Ramos (cell line): ENCODE measurements around the gene PTS.

Experiments used
- in situ Hi-C: fragments of 300-500 bp; cut with MboI; formaldehyde crosslinking; loops from one replicate; pipeline ENCODE4 v1.14.3; 2022; ENCODE audit warnings: low sequenced_read_pairs; ENCODE audit not compliant: unreplicated experiment

Gene PTS

DNA sequence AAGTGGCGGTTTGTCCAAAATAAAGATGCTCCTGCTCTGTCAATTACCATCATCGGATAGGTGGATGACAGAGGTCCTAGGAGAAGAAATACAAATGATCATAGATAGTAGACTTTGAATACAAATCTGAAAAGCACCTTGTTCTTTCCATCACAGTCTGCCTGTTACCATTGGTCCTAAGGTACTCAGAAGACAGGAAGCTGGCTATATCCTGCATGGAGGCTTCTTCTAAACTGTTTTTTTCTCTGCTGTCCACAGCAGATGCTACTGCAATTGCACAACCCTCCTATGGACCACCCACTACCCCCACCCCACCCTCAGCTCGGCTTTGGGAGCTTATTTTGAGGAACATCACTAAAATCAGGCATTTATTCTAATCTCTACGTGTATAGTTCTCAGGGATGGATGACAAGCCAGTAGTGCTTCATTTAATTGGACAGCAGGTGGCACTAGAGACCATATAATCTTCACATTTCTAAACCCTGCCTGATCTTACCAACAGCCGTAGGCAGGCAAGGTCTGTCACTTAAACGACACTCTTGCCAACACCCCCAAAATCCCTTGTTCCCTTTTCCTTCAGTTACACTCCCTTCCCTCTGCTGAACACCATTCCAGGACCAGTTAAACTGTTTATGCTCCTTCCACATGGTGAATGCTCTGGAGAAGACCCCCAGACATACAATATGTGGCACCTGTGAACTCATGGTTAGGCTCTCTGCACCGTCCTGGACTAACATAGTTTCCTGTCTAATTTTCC lies 6.6 kb upstream of the PTS start:
- in situ Hi-C loops, result loop anchor here (5.0 to 25.0 kb wide), 3 partner anchors 63 to 1068 kb away; no protein-coding TSS in a partner anchor

DNA sequence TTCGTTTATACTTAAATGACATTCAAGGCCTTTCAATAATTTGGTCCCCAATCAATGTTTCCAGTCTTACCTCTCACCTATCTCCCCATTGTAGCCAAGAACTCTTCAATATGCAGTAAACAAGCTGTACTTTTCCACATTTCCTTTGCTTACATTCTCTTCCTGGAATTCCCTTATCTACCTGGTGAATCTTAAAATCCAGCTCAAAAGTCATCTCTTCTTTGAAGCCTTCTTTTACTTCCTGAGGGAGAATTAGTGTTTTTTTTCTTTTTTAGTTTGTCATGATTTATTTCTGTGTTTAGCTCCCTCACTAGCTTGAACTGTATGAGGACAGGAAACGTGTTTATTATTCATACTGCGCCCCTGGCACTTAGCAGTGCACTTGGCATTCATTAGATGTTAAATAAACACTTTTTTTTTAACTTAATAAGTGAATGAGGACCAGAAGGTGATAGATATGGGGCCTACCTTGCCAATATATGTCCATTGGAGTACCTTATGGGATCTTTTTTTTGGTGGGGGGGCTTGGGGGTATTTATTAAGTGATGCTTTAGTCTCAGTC lies 4.9 kb upstream of the PTS start:
- in situ Hi-C loops, result loop anchor here (5.0 to 25.0 kb wide), 3 partner anchors 61 to 1066 kb away; no protein-coding TSS in a partner anchor

DNA sequence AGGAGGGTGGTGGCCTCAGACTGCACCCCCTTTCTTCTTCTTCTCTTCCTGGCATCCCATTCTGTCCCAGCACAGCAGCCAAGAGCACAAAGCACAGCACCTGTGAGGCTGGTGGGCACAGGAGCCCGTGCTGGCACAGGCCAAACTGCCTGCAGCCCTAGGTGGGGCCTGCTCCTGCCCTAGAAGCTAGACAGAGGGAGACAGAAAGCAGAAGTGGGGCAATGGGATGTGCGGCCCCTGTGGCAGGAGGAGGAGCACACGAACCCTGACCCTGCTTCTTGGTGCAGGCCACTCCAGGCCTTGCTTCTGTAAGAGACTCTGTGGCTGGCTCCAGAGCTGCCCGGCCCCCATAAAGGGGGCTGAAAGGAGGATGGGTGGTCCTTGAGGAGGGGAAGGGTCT lies 3.9 kb upstream of the PTS start:
- in situ Hi-C loops, result loop anchor here (5.0 to 25.0 kb wide), 3 partner anchors 60 to 1065 kb away; no protein-coding TSS in a partner anchor

DNA sequence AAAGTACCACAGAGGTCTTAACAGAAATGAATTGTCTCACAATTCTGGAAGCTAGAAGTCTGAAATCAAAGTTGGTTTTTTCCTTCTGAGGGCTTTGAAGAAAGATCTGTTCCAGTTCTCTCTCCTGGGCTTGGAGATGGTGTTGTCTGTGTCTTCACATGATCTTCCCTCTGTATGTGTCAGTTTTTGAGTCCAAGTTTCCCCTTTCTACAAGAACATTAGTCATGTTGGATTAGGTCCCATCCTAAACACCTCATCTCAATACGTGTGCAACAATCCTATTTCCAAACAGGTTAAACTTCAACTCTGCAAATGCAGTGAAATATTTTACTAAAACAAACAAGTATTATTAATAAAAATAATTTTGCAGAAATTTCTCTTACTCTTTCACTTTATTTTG lies 3.1 kb upstream of the PTS start:
- in situ Hi-C loops, result loop anchor here (5.0 to 25.0 kb wide), 3 partner anchors 59 to 1064 kb away; no protein-coding TSS in a partner anchor

DNA sequence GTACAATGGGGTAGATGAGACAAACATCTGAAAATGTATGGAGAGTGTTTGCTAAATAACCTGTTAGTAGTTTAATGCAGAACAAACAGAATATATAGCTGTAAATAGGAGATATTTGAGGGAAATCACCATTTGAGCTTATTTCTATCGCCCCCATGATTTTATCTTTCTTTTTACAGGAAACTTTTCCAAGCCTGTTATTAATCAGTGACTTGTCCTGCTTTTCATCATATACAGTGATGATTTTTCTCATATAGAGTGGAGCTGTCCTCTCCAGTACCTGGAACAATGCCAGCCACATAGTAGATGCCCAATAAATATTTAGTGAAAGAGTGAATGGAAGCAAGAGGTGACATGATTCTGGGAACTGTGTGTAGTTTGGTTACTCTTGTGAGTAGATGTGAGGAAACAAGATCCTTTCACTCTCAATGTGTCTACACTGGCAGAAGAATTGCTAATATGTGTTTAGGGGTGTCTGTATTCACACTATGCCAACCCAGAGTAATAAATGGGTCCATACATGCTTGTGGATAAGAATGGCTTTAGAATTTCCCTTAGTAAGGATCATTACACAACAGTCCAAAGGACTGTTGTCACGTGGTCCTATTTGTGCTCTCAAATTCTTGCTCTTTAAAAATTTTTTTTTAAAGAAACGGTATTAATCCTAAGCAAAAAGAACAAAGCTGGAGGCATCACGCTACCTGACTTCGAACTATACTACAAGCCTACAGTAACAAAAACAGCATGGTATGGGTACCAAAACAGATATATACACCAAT lies 2.3 kb upstream of the PTS start:
- in situ Hi-C loops, result loop anchor here (5.0 to 25.0 kb wide), 3 partner anchors 58 to 1063 kb away; no protein-coding TSS in a partner anchor

DNA sequence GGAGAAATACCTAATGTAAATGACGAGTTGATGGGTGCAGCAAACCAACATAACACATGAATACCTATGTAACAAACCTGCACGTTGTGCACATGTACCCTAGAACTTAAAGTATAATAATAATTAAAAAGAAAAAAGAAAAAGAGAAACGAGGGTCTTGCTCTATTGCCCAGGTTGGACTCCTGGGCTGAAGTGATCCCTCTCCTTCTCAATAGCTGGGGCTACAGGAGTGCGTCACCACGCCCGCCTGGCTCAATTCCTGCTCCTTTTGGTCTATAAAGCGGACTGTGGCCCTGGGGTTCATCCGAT lies 521 bp upstream of the PTS start:
- in situ Hi-C loops, result no loop called here

DNA sequence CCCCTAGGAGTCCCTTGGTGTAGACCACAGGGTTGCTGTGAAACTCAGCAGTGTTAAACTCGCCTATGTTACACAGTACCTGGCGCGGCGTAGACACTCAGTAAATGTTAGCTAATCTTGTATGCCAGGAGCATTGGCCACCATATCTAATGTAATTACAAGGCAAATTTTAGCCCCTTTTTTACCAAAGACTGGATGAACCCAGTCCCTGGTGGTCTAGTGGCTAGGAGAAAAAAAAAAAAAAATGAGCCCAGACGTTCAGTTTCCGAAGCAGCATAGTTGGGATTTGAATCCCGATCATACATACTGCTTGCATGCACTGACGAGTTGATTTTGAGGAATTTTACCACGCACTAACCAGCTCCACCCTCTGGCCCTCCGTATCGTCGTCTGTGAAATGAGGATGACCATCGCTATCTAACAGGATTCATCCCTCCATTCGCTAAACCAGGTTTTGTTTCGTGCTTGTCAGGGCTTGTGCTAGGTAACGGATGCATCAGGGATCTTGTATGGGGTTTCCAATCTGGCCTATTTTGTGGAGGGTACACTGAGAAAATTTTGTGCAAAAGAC lies 688 bp downstream of the PTS start:
- in situ Hi-C loops, result no loop called here

DNA sequence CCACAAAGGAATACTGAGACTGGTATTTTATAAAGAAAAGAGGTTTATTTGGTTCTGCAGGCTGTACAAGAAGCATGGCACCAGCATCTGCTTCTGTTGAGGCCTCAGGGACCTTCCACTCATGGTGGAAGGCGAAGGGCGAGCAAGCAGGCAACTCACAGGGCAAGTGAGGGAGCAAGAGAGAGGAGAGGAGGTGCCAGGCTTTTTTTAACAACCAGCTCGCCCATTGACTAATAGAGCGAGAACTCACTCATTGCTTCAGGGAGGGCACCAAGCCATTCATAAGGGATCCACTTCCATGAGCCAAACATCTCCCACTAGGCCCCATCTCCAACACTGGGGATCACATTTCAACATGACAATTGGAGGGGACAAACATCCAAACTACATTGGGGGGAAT lies 1.2 kb downstream of the PTS start:
- in situ Hi-C loops, result no loop called here

DNA sequence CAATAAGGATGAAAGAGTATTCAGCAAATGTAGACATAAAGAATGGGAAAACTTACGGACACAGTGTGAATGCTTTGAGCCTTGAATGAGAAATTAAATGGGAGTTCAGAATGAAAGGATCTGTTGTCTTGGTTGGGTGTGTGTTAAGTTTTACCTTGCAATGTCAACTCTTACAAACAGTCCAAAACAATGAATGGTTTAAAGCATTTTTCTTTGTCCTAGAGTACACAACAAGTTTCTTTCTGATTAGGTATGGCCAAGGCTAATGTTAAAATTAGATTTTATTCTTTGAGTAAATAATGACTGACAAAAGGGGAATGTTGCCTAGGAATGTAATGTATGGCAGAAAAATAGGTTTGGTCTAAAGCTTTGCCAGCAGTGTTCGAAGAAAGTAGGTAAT lies 2.5 kb downstream of the PTS start:
- in situ Hi-C loops, result no loop called here

DNA sequence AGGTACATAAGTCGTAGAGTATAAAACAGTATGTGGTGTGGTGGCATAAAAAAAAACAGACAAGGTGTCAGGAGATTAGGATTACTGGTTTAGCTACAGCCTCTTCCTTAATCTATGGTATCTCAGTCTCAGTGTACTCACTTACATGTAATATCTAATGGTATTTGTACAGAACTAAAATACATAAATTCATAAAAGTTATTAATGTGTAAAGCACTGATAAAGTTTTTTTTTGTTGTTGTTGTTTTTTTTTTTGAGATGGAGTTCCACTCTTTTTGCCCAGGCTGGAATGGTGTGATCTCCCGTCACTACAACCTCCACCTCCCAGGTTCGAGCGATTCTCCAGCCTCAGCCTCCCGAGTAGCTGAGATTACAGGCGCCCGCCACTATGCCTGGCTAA lies 2.9 kb downstream of the PTS start:
- in situ Hi-C loops, result no loop called here

DNA sequence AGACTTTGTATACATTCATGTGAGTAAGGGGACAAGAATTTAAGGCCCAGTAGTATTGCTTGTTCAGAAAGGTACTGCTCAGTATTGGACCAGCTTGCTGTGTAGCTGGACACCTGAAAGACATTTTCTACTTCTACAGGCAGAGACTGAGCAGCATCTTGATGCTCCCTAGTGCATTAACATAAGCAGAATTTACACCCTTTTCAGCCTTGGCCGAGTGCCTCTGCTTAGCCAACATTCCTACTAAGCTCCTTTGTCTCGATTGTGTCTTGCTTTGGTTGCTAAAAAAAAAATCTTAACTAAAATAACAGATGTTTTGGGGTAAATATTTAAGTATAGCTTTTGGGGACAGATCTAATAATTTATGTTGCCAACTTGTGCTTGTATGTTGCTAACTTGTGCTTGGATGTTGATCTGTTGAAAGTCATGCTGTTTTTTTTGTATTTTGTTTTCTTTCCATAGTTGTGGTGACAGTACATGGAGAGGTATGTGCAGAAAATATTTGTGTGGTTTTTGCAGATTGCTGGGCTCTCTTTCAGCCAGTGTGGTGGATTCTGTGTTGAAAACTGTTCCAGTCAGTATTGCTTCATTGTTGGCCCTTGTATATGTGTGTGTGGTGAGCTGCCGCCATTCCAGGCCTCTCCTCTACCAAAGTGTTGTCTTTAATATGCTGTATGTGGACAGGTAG lies 3.7 kb downstream of the PTS start:
- in situ Hi-C loops, result no loop called here

DNA sequence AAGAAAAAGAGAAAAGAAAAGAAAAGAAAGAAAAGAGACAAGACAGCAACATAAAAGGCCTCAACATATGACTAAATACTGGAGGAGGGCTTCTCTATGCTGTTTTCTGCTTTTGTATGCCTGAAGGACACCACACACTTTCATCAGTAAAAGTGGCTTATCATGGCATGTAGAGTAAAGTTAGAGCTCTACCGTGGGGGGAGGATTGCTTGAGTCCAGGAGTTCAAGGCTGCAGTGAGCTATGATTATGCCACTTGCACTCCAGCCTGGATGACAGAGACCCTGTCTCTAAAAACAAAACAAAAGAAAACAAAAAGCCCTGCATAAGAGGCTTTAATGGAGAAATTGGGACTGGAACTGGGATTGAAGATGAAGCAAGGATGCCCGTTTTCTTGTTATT lies 5.7 kb downstream of the PTS start:
- in situ Hi-C loops, result no loop called here

DNA sequence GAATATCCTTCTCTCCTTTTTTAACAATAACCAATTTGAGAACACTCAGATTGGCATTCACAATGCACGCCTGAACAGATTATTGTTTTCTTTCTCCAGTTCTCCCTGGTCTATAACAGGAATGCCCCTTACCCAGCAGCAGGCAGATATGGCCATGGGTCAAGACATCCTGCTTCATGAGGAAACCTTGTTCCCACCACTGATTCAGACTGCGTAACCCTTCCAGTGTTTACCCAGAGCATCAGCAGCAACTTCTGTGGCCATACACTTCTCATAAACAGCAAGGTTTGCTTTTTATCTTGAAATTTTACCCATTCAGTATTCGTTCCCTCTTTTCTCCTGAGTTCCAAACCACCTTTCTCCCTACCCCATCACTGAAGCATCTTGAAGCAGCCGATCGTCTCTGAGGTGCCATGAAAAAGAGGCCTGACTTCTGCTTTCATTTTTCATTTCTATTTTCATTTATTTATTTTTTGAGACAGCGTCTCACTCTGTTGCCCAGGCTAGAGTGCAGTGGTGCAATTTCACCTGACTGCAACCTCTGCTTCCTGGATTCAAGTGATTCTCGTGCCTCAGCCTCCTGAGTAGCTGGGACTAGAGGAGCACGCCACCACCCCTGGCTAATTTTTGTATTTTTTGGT lies 9.6 kb downstream of the PTS start:
- in situ Hi-C loops, result no loop called here

DNA sequence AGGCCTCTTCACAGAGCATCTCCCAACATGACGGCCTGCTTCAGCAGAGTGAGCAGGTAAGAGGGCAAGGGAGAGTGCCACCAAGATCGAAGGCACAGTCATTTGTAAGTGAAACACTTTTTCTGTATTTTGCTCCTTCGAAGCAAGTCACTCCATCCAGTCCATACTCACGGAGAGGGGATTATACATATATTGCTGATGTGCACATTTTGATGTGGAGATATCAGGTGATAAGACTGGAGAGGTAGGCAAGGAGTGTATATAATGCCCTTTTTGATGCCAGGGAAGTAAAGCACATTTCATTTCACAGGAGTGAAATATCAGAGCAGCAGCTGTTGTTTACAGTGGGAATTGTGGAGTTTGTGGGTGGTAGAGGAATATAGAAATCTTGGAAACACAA lies 11.2 kb downstream of the PTS start:
- in situ Hi-C loops, result no loop called here

DNA sequence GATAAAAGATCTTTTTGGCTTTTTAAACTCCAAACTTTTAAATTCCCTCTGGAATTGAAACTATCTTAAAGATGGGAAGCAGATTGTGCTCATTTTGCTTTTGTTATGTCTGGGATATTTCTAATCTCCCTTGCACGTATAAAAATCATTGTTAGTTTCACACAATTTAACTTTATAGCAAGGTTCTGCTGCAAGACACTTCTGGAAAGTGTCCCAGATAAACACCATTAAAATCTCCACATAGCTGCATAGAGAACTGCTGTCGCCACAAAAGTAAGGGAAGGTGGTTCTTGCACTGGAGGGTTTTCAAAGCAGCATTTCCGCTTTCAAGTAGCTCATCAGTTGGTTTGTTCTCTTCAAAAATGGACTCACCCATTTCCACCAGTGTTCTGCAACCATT lies 11.8 kb downstream of the PTS start:
- in situ Hi-C loops, result no loop called here

DNA sequence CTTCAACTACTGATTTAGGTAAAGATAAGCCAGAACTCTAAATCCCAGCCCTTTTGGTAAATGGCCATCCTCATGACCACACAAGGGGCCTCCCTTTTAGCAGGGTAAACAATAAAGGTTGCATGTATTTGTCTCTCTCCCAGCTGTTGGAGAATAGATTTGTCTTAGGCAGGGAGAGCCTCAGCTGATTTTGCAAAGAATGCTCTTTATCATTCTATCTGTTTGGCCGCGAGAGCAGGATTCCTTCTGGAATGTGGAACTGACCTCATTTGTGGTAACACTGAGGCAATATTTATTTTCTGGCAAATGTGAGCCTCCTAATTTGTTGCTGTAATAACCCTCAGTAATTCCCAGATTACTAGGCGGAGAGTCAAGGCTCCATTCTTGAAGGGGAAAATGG lies 15.3 kb downstream of the PTS start:
- in situ Hi-C loops, result no loop called here

DNA sequence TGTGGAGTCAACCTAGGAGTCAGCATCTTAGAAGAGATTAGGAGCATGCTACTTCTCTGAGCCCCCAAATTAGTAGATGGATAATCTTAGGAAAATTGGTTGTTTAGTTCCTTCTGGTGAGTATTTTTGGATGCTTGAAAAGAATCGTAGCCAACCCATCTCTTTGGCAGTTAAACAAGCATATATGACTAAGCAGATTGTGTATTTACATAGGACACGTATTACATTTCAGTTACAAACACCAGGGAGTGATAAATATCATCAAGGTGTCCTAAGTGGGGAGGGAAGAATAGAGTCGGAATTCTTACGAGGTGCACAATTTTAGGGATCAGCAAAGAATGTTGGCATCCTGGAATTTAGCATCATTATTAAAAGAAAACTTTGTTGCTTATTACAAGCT lies 21.0 kb downstream of the PTS start:
- in situ Hi-C loops, result no loop called here

DNA sequence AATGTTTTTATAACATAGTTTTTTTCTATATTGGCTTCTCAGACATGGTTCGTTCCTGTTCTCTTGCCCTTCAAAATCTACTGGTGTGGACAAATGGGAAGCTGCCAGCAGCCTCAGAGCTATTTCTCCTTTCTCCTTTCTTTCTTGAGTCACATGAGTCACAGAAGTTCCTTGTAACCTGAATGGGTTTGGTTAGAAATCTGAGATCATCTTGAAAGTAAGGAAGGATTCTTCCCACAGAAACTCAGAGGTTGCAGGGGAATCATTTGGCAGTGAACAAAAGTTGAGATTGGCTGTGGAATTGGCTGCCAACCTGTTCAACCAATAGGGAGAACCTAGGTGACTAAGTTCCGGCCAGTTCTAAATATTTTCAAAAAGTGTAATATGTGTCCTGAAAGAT lies 22.0 kb downstream of the PTS start:
- in situ Hi-C loops, result no loop called here

DNA sequence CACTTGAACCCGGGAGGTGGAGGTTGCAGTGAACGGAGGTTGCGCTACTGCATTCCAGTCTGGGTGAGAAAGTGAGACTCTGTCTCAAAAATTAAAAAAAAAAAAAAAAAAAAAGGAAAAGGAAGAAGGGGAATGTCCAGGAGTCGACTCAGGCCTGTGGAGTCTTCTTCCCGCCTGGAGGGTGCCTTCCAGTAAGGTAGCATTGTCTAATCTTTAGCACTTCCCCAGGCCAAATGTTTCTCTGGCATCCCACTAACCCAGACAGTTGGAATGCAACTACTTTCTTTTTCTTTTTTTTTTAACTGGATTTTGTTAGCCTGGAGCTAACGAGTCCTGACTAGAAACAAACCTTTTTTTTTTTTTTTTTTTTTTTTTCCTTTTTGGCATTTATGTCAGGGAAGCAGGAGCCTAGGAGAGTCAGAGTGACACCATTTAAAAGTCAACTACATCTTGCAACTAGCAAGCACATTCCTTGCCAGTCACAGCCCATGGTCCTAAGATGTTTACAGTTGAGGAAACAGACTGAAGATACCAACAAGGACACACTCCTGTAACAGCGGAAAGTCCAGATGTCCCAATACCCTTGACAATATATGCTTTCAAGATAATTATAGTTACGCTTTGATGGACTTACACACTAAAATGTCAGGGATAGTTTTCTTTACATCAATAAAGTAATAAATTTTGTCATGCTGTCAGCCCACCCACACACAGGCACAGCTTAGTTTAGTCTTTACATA lies 23.8 kb downstream of the PTS start:
- in situ Hi-C loops, result no loop called here
